MM.1S (cell line): Measurements from ENCODE around the gene LHX1.

Experiments used
- DNase-seq: peaks from one replicate; pipeline ENCODE4 v3.0.0-alpha.2; 2015
- H2AFZ ChIP-seq: fragments of 300-600 bp; sonication (generic); 2 replicates; pipeline ENCODE4 v1.6.0; 2016; ENCODE audit warnings: antibody characterized with exemption, low read length
- H3F3A ChIP-seq: fragments of 300-600 bp; sonication (generic); 2 replicates; pipeline ENCODE4 v1.6.1; 2016; ENCODE audit warnings: mild to moderate bottlenecking, antibody characterized with exemption, low read length, moderate library complexity, mixed read lengths; ENCODE audit not compliant: insufficient read depth
- H3K27ac ChIP-seq: fragments of 300-600 bp; sonication (generic); 2 replicates; pipeline ENCODE4 v1.5.1; 2016; ENCODE audit warnings: mild to moderate bottlenecking, low read length
- H3K27me3 ChIP-seq: fragments of 300-600 bp; sonication (generic); replicated peaks from 2 replicates; pipeline ENCODE4 v1.6.0; 2016; ENCODE audit warnings: low read length; ENCODE audit not compliant: insufficient read depth
- H3K36me3 ChIP-seq: fragments of 300-600 bp; sonication (generic); replicated peaks from 2 replicates; pipeline ENCODE4 v1.6.1; 2016; ENCODE audit warnings: mild to moderate bottlenecking, low read length, mixed read lengths; ENCODE audit not compliant: insufficient read depth
- H3K4me1 ChIP-seq: fragments of 300-600 bp; sonication (generic); 2 replicates; pipeline ENCODE4 v1.6.1; 2016; ENCODE audit warnings: low read length, mixed read lengths
- H3K4me2 ChIP-seq: fragments of 300-600 bp; sonication (generic); 2 replicates; pipeline ENCODE4 v1.6.0; 2016; ENCODE audit warnings: low read depth, low read length
- H3K4me3 ChIP-seq: fragments of 300-600 bp; sonication (generic); 2 replicates; pipeline ENCODE4 v1.5.1; 2016; ENCODE audit warnings: low read length, mixed read lengths
- H3K79me2 ChIP-seq: fragments of 300-600 bp; sonication (generic); 2 replicates; pipeline ENCODE4 v1.6.1; 2016; ENCODE audit warnings: mixed run types, low read length, mixed read lengths
- H3K9ac ChIP-seq: fragments of 300-600 bp; sonication (generic); 2 replicates; pipeline ENCODE4 v1.6.1; 2016; ENCODE audit warnings: low read length, mixed read lengths
- H3K9me2 ChIP-seq: fragments of 300-600 bp; sonication (generic); replicated peaks from 2 replicates; pipeline ENCODE4 v1.6.1; 2016; ENCODE audit warnings: mild to moderate bottlenecking, low read length, mixed read lengths; ENCODE audit not compliant: insufficient read depth
- H3K9me3 ChIP-seq: fragments of 300-600 bp; sonication (generic); replicated peaks from 2 replicates; pipeline ENCODE4 v1.6.1; 2016; ENCODE audit warnings: mild to moderate bottlenecking, low read length, mixed read lengths; ENCODE audit not compliant: insufficient read depth
- H4K20me1 ChIP-seq: fragments of 300-600 bp; sonication (generic); 2 replicates; pipeline ENCODE4 v1.6.1; 2016; ENCODE audit warnings: mild to moderate bottlenecking, low read length, moderate library complexity, mixed read lengths; ENCODE audit not compliant: insufficient read depth
- CTCF ChIP-seq: fragments of 300-600 bp; sonication (generic); IDR thresholded peaks from 2 replicates; pipeline ENCODE4 v1.5.1; 2016; ENCODE audit warnings: antibody characterized with exemption, low read length, mixed read lengths
- EZH2 ChIP-seq: fragments of 300-600 bp; sonication (generic); optimal IDR thresholded peaks from 2 replicates; pipeline ENCODE3; 2017; ENCODE audit warnings: low read depth, mild to moderate bottlenecking, antibody characterized with exemption, low read length, mixed read lengths
- EZH2phosphoT487 ChIP-seq: fragments of 300-600 bp; sonication (generic); IDR thresholded peaks from 2 replicates; pipeline ENCODE4 v1.6.1; 2018; ENCODE audit warnings: antibody characterized with exemption, low read length

Gene LHX1

DNA sequence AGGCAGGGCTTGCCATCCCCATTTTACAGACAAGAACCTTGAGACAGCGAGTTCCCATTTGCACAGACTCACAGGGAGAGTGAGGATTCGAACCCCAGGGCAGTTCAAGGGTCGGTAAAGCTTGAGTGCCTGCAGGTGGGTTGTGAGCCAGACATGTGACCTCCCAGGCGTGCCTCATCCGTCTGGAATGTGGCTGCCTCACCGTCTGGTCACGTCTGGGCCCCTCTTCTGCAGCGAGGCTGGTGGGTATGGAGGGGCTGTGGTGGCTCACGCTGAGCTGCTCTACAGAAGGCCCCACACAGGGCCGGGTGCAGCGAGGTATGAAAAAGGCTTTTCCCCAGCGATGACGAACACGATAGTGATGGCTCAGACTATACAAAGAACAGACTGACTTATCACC lies 35.8 kb upstream of the LHX1 start:
- TF ChIP-seq CTCF, result no peak
- no peak for TF ChIP-seq EZH2
- no peak for TF ChIP-seq EZH2phosphoT487
- H3F3A ChIP-seq, result no peaks in the 10 kb centered on the region
- DNase-seq, result no peak
- H3K36me3 ChIP-seq, result no peaks in the 10 kb centered on the region
- no peaks in the 10 kb centered on the region for H4K20me1 ChIP-seq
- no peaks in the 10 kb centered on the region for H3K9me2 ChIP-seq
- no peak overlapping the region for H3K27ac ChIP-seq
- no peak overlapping the region for H3K4me2 ChIP-seq
- no peaks in the 10 kb centered on the region for H3K79me2 ChIP-seq
- H3K9me3 ChIP-seq, result no peaks in the 10 kb centered on the region
- no peaks in the 10 kb centered on the region for H3K27me3 ChIP-seq
- H3K9ac ChIP-seq, result no peak overlapping the region
- no peaks in the 10 kb centered on the region for H3K4me1 ChIP-seq
- H2AFZ ChIP-seq, result no peak overlapping the region
- no peak overlapping the region for H3K4me3 ChIP-seq

- no peak for DNase-seq
- Histone ChIP-seq H3K9me2 (no peaks in the 10 kb centered on the region), H3K4me2 (no peak overlapping the region), H3K79me2 (no peaks in the 10 kb centered on the region), H3K4me1 (no peaks in the 10 kb centered on the region), H3K27ac (no peak overlapping the region), H3K4me3 (no peak overlapping the region), H4K20me1 (no peaks in the 10 kb centered on the region), H3K36me3 (no peaks in the 10 kb centered on the region), H2AFZ (no peak overlapping the region), H3F3A (no peaks in the 10 kb centered on the region), H3K27me3 (no peaks in the 10 kb centered on the region), H3K9ac (no peak overlapping the region), H3K9me3 (no peaks in the 10 kb centered on the region)
- no peak for TF ChIP-seq EZH2
Measured at GRCh38 chr17:36907407-36907806, 29.9 kb upstream of the LHX1 start.

DNA sequence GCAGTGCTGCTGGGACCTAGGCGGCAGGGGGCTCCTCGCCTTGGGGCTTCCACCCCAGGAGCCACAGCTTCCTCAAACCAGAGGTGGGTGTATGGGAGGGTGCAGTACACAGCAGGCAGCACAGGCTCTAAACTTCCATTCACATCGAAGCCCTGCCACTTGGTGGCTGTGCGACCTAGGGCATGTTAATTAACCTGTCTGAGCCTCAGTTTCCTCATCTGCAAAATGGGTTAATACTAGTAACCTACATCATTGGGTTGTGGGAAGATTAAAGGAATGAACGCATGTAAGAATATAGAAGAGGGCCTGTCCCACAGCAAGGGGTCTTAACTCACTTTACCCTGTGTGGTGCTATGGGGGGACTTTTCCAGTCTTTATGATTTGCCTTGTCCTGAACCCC lies 26.8 kb upstream of the LHX1 start:
- no peak overlapping the region for H3K9ac ChIP-seq
- no peaks in the 10 kb centered on the region for H3K36me3 ChIP-seq
- no peaks in the 10 kb centered on the region for H3F3A ChIP-seq
- no peaks in the 10 kb centered on the region for H3K9me3 ChIP-seq
- no peaks in the 10 kb centered on the region for H3K79me2 ChIP-seq
- no peak overlapping the region for H2AFZ ChIP-seq
- no peak overlapping the region for H3K4me3 ChIP-seq
- H3K27me3 ChIP-seq, result no peaks in the 10 kb centered on the region
- no peaks in the 10 kb centered on the region for H3K4me1 ChIP-seq
- no peak for DNase-seq
- no peaks in the 10 kb centered on the region for H4K20me1 ChIP-seq
- no peaks in the 10 kb centered on the region for H3K9me2 ChIP-seq
- no peak overlapping the region for H3K27ac ChIP-seq
- no peak overlapping the region for H3K4me2 ChIP-seq
- no peak for TF ChIP-seq EZH2
- no peak for TF ChIP-seq EZH2phosphoT487
- TF ChIP-seq CTCF, result no peak

DNA sequence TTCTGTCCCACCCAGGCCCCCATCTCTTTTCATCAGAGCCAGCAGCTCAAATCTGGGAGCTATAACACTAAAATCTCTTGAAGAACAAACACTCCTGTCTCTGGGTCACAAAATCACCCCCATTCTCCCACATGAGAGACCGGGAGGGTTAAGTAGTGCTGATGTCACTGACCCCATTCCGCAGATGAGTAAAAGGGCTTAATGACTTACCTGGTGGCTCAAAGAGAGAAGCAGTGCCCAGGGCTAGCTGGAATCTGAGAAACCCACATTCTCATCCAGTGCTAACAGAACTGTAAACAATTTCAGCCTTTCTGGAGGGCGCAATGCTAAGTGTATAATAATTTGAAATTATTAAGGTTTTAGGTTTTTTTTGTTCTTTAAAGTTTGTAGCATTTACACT lies 26.3 kb upstream of the LHX1 start:
- no peaks in the 10 kb centered on the region for H3K36me3 ChIP-seq
- no peak overlapping the region for H3K27ac ChIP-seq
- no peaks in the 10 kb centered on the region for H3K9me2 ChIP-seq
- no peaks in the 10 kb centered on the region for H4K20me1 ChIP-seq
- no peak overlapping the region for H3K4me3 ChIP-seq
- no peaks in the 10 kb centered on the region for H3K27me3 ChIP-seq
- H3K4me2 ChIP-seq, result no peak overlapping the region
- H3K9ac ChIP-seq, result no peak overlapping the region
- H3K4me1 ChIP-seq, result no peaks in the 10 kb centered on the region
- no peaks in the 10 kb centered on the region for H3K79me2 ChIP-seq
- no peaks in the 10 kb centered on the region for H3F3A ChIP-seq
- H2AFZ ChIP-seq, result no peak overlapping the region
- H3K9me3 ChIP-seq, result no peaks in the 10 kb centered on the region
- no peak for DNase-seq
- no peak for TF ChIP-seq CTCF
- no peak for TF ChIP-seq EZH2phosphoT487
- TF ChIP-seq EZH2, result no peak
